OCI-LY3 (cell line): ENCODE data around the gene LILRB4.

Source experiments
- CTCF ChIP-seq: fragments of 200-600, 300-600 bp; sonication (generic); IDR thresholded peaks from 2 replicates; pipeline ENCODE4 v1.5.1; 2014; ENCODE audit warnings: antibody characterized with exemption, low read length, low read depth
- EZH2phosphoT487 ChIP-seq: fragments of 200-600 bp; shearing (Covaris generic); IDR thresholded peaks from 2 replicates; pipeline ENCODE4 v1.6.1; 2018; ENCODE audit warnings: antibody characterized with exemption, mixed run types, low read depth

GRCh38 chr19:54650108-54650655, 12.6 kb upstream of the LILRB4 start:
- TF ChIP-seq CTCF (no peak), EZH2phosphoT487 (no peak)
